Measurements from ENCODE around the gene ZNF304.
A peak's percentile ranks its signal among the peaks of the same experiment; 100 is the strongest.

The ZNF304 gene

GRCh38 chr19:57342582-57342981 is 8.5 kb upstream of the ZNF304 start:
- Histone ChIP-seq H3K18ac (ENCODE audit: low read length) (no peak overlapping the region), H2AFZ (ENCODE audit: low read length) (no peak overlapping the region), H3K27ac (replicated peaks; ENCODE audit: low read length) (no peak overlapping the region), H2BK15ac (ENCODE audit: low read length) (no peak overlapping the region), H3K9ac (ENCODE audit: low read depth, low read length, poor library complexity) (no peak overlapping the region), H2AK5ac (ENCODE audit: low read depth, low read length) (no peak overlapping the region), H3K23ac (ENCODE audit: low read depth, low read length, poor library complexity) (no peak overlapping the region), H3K9me3 (replicated peaks in 1 of 2; ENCODE audit: control insufficient read depth in 2 of 2, insufficient read depth in 1 of 2, low read depth in 1 of 2, low read length in 2 of 2) (no peaks in the 10 kb centered on the region), H4K8ac (ENCODE audit: low read depth, low read length) (no peak overlapping the region), H3K14ac (ENCODE audit: low read length) (no peak overlapping the region), H2BK12ac (ENCODE audit: low read length) (no peak overlapping the region), H3K36me3 (replicated peaks in 1 of 2; ENCODE audit: control insufficient read depth in 2 of 2, insufficient read depth in 2 of 2, low read length in 2 of 2) (no peaks in the 10 kb centered on the region), H3K4me2 (ENCODE audit: insufficient read depth, low read length, poor library complexity, severe bottlenecking) (no peak overlapping the region), H2BK5ac (ENCODE audit: low read length) (no peak overlapping the region), H3K4ac (ENCODE audit: low read length) (no peak overlapping the region), H4K91ac (ENCODE audit: low read depth, low read length, poor library complexity) (no peak overlapping the region), H3K27me3 (ENCODE audit: control insufficient read depth in 3 of 3, insufficient read depth in 3 of 3, low read depth in 1 of 3, low read length in 3 of 3) (peaks cover 0 to 5% (median 0%) of the 10 kb centered on the region in 3 experiments), H3K4me1 (ENCODE audit: control insufficient read depth in 2 of 2, insufficient read depth in 1 of 2, low read depth in 1 of 2, low read length in 2 of 2) (no peaks in the 10 kb centered on the region), H2BK120ac (ENCODE audit: low read depth, low read length) (no peak overlapping the region), H3K79me1 (ENCODE audit: low read depth, low read length) (no peaks in the 10 kb centered on the region), H3K4me3 (ENCODE audit: low read length in 2 of 2) (no peak overlapping the region)
- no CpG with 5 or more reads among the region's 6 CpGs for WGBS, 2 donors (ENCODE audit: extremely low coverage in 2 of 2, insufficient read length in 2 of 2, insufficient replicate concordance in 1 of 2)
- no peak for DNase-seq (ENCODE audit: low spot score)

GRCh38 chr19:57348136-57348535 is 2.9 kb upstream of the ZNF304 start:
- H4K91ac ChIP-seq (ENCODE audit: low read depth, low read length, poor library complexity) = no peak overlapping the region
- H2AK5ac ChIP-seq (ENCODE audit: low read depth, low read length) = no peak overlapping the region
- H2BK15ac ChIP-seq (ENCODE audit: low read length) = no peak overlapping the region
- H3K79me1 ChIP-seq (ENCODE audit: low read depth, low read length) = peaks cover 7% of the 10 kb centered on the region
- no peak overlapping the region for H3K4me2 ChIP-seq (ENCODE audit: insufficient read depth, low read length, poor library complexity, severe bottlenecking)
- no peak overlapping the region for H2BK12ac ChIP-seq (ENCODE audit: low read length)
- no peak overlapping the region for H3K27ac ChIP-seq (replicated peaks; ENCODE audit: low read length)
- no peak overlapping the region for H3K4me3 ChIP-seq (ENCODE audit: low read length in 2 of 2)
- H3K4ac ChIP-seq (ENCODE audit: low read length) = no peak overlapping the region
- peaks cover 0 to 5% (median 0%) of the 10 kb centered on the region in 3 experiments for H3K27me3 ChIP-seq (ENCODE audit: control insufficient read depth in 3 of 3, insufficient read depth in 3 of 3, low read depth in 1 of 3, low read length in 3 of 3)
- peaks cover 0 to 5% of the 10 kb centered on the region in 2 donors for H3K4me1 ChIP-seq (ENCODE audit: control insufficient read depth in 2 of 2, insufficient read depth in 1 of 2, low read depth in 1 of 2, low read length in 2 of 2)
- no peak overlapping the region for H2AFZ ChIP-seq (ENCODE audit: low read length)
- DNase-seq (ENCODE audit: low spot score) = no peak
- H4K8ac ChIP-seq (ENCODE audit: low read depth, low read length) = no peak overlapping the region
- H2BK120ac ChIP-seq (ENCODE audit: low read depth, low read length) = no peak overlapping the region
- H3K9me3 ChIP-seq (replicated peaks in 1 of 2; ENCODE audit: control insufficient read depth in 2 of 2, insufficient read depth in 1 of 2, low read depth in 1 of 2, low read length in 2 of 2) = no peaks in the 10 kb centered on the region
- H3K9ac ChIP-seq (ENCODE audit: low read depth, low read length, poor library complexity) = no peak overlapping the region
- no peak overlapping the region for H2BK5ac ChIP-seq (ENCODE audit: low read length)
- no peak overlapping the region for H3K14ac ChIP-seq (ENCODE audit: low read length)
- WGBS, 2 donors (ENCODE audit: extremely low coverage in 2 of 2, insufficient read length in 2 of 2, insufficient replicate concordance in 1 of 2) = no CpG with 5 or more reads among the region's 3 CpGs
- peaks cover 0 to 7% of the 10 kb centered on the region in 2 donors for H3K36me3 ChIP-seq (replicated peaks in 1 of 2; ENCODE audit: control insufficient read depth in 2 of 2, insufficient read depth in 2 of 2, low read length in 2 of 2)
- no peak overlapping the region for H3K18ac ChIP-seq (ENCODE audit: low read length)
- no peak overlapping the region for H3K23ac ChIP-seq (ENCODE audit: low read depth, low read length, poor library complexity)

DNA sequence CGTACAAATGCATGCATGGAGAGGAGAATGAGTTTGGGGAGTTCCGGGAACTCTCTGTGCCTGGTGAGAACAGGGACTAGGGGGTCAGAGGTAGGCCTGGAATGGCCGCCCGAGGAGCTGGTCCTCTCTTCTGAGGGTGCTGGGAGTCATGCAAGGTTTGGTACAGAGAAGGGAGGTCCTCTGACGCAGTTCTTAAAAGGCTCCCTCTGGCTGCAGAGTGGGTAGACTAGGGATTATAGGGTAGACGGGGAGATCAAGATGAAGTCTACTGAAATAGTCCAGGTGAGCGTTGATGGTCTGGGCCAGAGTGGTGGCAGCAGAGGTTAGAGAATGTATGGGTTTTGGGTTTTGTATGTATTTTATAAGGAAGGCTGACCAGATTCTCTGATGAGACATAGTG is 796 bp downstream of the ZNF304 start:
- Histone ChIP-seq H3K9ac (ENCODE audit: low read depth, low read length, poor library complexity) (peak overlapping the region; percentile 97), H3K4ac (ENCODE audit: low read length) (no peak overlapping the region), H2BK15ac (ENCODE audit: low read length) (no peak overlapping the region), H3K27ac (replicated peaks; ENCODE audit: low read length) (no peak overlapping the region), H3K9me3 (replicated peaks in 1 of 2; ENCODE audit: control insufficient read depth in 2 of 2, insufficient read depth in 1 of 2, low read depth in 1 of 2, low read length in 2 of 2) (no peaks in the 10 kb centered on the region), H2AK5ac (ENCODE audit: low read depth, low read length) (peak overlapping the region; percentile 82), H4K91ac (ENCODE audit: low read depth, low read length, poor library complexity) (no peak overlapping the region), H2AFZ (ENCODE audit: low read length) (peak overlapping the region; percentile 88), H3K4me2 (ENCODE audit: insufficient read depth, low read length, poor library complexity, severe bottlenecking) (peak overlapping the region; percentile 97), H3K36me3 (replicated peaks in 1 of 2; ENCODE audit: control insufficient read depth in 2 of 2, insufficient read depth in 2 of 2, low read length in 2 of 2) (peaks cover 22 to 45% of the 10 kb centered on the region in 2 donors), H3K4me1 (ENCODE audit: control insufficient read depth in 2 of 2, insufficient read depth in 1 of 2, low read depth in 1 of 2, low read length in 2 of 2) (peaks cover 0 to 5% of the 10 kb centered on the region in 2 donors), H3K79me1 (ENCODE audit: low read depth, low read length) (peaks cover 7% of the 10 kb centered on the region), H3K23ac (ENCODE audit: low read depth, low read length, poor library complexity) (peak overlapping the region; percentile 38), H2BK5ac (ENCODE audit: low read length) (no peak overlapping the region), H3K27me3 (ENCODE audit: control insufficient read depth in 3 of 3, insufficient read depth in 3 of 3, low read depth in 1 of 3, low read length in 3 of 3) (no peaks in the 10 kb centered on the region), H3K4me3 (ENCODE audit: low read length in 2 of 2) (peak overlapping the region; percentile 92 to 93), H2BK12ac (ENCODE audit: low read length) (no peak overlapping the region), H2BK120ac (ENCODE audit: low read depth, low read length) (no peak overlapping the region), H3K14ac (ENCODE audit: low read length) (no peak overlapping the region), H4K8ac (ENCODE audit: low read depth, low read length) (no peak overlapping the region), H3K18ac (ENCODE audit: low read length) (no peak overlapping the region)
- DNase-seq (ENCODE audit: low spot score) = no peak
- WGBS, 2 donors (ENCODE audit: extremely low coverage in 2 of 2, insufficient read length in 2 of 2, insufficient replicate concordance in 1 of 2) = no CpG with 5 or more reads among the region's 7 CpGs

DNA sequence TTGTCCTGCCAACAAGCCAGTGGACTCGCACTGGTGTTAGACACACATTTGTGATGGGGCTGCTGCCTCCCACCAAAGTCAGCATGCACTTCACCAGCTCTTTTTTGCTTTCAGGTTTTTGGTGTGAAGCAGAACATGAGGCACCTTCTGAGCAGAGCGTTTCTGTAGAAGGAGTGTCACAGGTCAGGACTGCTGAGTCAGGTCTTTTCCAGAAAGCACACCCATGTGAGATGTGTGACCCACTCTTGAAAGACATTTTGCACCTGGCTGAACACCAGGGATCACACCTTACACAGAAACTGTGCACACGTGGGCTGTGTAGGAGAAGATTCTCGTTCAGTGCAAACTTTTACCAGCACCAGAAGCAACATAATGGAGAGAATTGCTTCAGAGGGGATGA is 4.8 kb downstream of the ZNF304 start:
- Histone ChIP-seq H3K9ac (ENCODE audit: low read depth, low read length, poor library complexity) (no peak overlapping the region), H3K4ac (ENCODE audit: low read length) (no peak overlapping the region), H3K23ac (ENCODE audit: low read depth, low read length, poor library complexity) (no peak overlapping the region), H3K18ac (ENCODE audit: low read length) (no peak overlapping the region), H3K4me1 (ENCODE audit: control insufficient read depth in 2 of 2, insufficient read depth in 1 of 2, low read depth in 1 of 2, low read length in 2 of 2) (peaks cover 0 to 5% of the 10 kb centered on the region in 2 donors), H4K91ac (ENCODE audit: low read depth, low read length, poor library complexity) (no peak overlapping the region), H3K4me3 (ENCODE audit: low read length in 2 of 2) (no peak overlapping the region), H3K79me1 (ENCODE audit: low read depth, low read length) (peaks cover 7% of the 10 kb centered on the region), H2BK15ac (ENCODE audit: low read length) (no peak overlapping the region), H2BK12ac (ENCODE audit: low read length) (no peak overlapping the region), H4K8ac (ENCODE audit: low read depth, low read length) (no peak overlapping the region), H3K14ac (ENCODE audit: low read length) (no peak overlapping the region), H2BK120ac (ENCODE audit: low read depth, low read length) (no peak overlapping the region), H3K27ac (replicated peaks; ENCODE audit: low read length) (no peak overlapping the region), H3K4me2 (ENCODE audit: insufficient read depth, low read length, poor library complexity, severe bottlenecking) (no peak overlapping the region), H2BK5ac (ENCODE audit: low read length) (no peak overlapping the region), H3K27me3 (ENCODE audit: control insufficient read depth in 3 of 3, insufficient read depth in 3 of 3, low read depth in 1 of 3, low read length in 3 of 3) (no peaks in the 10 kb centered on the region), H3K9me3 (replicated peaks in 1 of 2; ENCODE audit: control insufficient read depth in 2 of 2, insufficient read depth in 1 of 2, low read depth in 1 of 2, low read length in 2 of 2) (no peaks in the 10 kb centered on the region), H2AFZ (ENCODE audit: low read length) (no peak overlapping the region), H3K36me3 (replicated peaks in 1 of 2; ENCODE audit: control insufficient read depth in 2 of 2, insufficient read depth in 2 of 2, low read length in 2 of 2) (peaks cover 41 to 74% of the 10 kb centered on the region in 2 donors), H2AK5ac (ENCODE audit: low read depth, low read length) (no peak overlapping the region)
- no peak for DNase-seq (ENCODE audit: low spot score)
- no CpG with 5 or more reads among the region's 4 CpGs for WGBS, 2 donors (ENCODE audit: extremely low coverage in 2 of 2, insufficient read length in 2 of 2, insufficient replicate concordance in 1 of 2)
